Muscle layer of duodenum (tissue), 2 donors: ENCODE data around the gene INPP4A.

Experiments
- H3K27ac ChIP-seq: one replicate; pipeline ENCODE4 v1.7.0; 2013; ENCODE audit warnings: mild to moderate bottlenecking, low read length
- H3K27me3 ChIP-seq: one replicate; pipeline ENCODE4 v1.7.0; 2013; ENCODE audit warnings: low read depth, mild to moderate bottlenecking, control low read depth, low read length
- H3K36me3 ChIP-seq, 2 donors: one replicate each; pipeline ENCODE4 v1.7.0; 2013; ENCODE audit warnings: low read length in 2 of 2, control low read depth in 1 of 2, mild to moderate bottlenecking in 1 of 2; ENCODE audit not compliant: insufficient read depth in 2 of 2, control insufficient read depth in 1 of 2
- H3K4me1 ChIP-seq, 2 donors: one replicate each; pipeline ENCODE4 v1.7.0; 2013; ENCODE audit warnings: low read length in 2 of 2, mild to moderate bottlenecking in 2 of 2, control low read depth in 1 of 2, moderate library complexity in 1 of 2; ENCODE audit not compliant: insufficient read depth in 2 of 2, control insufficient read depth in 1 of 2
- H3K4me3 ChIP-seq, 2 donors: one replicate each; pipeline ENCODE4 v1.7.0; 2013; ENCODE audit warnings: low read length in 2 of 2, low read depth in 1 of 2, mild to moderate bottlenecking in 1 of 2
- H3K9me3 ChIP-seq, 2 donors: one replicate each; pipeline ENCODE4 v1.7.0; 2013; ENCODE audit warnings: low read length in 2 of 2, control low read depth in 1 of 2, mild to moderate bottlenecking in 1 of 2; ENCODE audit not compliant: control insufficient read depth in 1 of 2
- donor health status: healthy.

Gene INPP4A

DNA sequence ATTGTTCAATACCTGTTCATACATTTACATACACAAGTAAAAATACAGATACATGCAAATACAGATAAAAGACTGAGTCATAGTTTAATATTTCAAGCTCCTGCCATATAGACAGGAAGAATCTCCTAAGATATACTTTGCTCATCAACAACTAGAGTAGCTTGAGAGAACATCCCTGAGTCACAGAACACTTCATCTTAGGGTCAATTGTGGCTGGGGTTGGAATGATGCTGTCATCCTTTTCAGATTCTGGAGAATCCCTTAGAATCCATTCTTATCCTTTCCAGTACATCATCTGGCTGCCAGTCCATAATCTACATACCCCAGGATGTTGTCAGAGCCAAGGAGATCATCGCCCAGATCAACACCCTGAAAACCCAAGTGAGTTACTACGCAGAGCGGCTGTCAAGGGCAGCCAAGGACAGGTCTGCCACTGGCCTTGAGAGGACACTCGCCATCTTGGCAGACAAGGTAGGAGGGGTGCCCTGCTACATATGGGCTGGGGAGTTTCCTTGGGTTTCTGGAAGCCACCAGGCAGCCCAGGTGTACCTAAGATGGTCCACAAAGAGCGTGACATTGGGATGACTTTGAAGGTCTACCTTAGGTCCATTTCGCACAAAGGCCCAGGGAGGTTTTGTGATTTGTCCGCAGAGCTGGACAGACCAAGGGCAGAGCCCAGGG lies 108.0 kb downstream of the INPP4A start:
- Histone ChIP-seq H3K9me3 (no peaks in the 10 kb centered on the region), H3K36me3 (peaks cover 45 to 75% of the 10 kb centered on the region in 2 donors), H3K27ac (no peak overlapping the region), H3K4me3 (no peak overlapping the region), H3K27me3 (no peaks in the 10 kb centered on the region), H3K4me1 (no peaks in the 10 kb centered on the region)

DNA sequence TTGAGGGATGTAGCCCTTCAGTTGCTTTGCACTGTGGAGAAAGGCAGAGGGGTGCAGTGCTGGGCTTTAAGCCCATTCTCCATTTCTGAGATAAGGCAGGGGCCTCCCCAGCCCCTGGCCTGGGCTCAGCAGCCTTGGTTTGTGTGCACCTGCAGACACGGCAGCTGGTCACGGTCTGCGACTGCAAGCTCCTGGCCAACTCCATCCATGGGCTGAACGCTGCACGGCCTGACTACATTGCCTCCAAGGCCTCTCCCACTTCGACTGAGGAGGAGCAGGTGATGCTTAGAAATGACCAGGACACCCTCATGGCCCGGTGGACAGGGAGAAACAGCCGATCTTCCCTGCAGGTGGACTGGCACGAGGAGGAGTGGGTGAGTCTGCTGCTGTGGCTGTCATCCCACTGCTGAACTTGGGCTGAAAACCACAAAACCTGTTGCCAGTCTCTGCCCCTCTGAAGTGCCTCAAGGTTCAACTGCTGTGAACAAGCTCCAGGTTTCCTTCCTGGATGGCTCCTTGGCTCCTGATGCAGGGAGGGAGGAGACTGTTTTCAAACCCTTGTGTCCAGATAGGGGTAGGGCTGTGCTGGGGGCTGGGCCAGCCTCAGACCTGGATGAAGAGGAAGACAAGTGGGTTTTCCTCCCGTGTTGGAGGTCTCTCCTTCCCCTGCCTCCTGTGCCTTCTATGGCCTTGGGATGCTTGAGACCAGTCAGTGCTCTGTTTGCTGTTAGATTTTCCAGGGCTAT lies 109.6 kb downstream of the INPP4A start:
- no peak overlapping the region for H3K27ac ChIP-seq
- H3K9me3 ChIP-seq, result no peaks in the 10 kb centered on the region
- no peak overlapping the region for H3K4me3 ChIP-seq
- peaks cover 41 to 67% of the 10 kb centered on the region in 2 donors for H3K36me3 ChIP-seq
- H3K4me1 ChIP-seq, result peaks cover 0 to 7% of the 10 kb centered on the region in 2 donors
- no peaks in the 10 kb centered on the region for H3K27me3 ChIP-seq

DNA sequence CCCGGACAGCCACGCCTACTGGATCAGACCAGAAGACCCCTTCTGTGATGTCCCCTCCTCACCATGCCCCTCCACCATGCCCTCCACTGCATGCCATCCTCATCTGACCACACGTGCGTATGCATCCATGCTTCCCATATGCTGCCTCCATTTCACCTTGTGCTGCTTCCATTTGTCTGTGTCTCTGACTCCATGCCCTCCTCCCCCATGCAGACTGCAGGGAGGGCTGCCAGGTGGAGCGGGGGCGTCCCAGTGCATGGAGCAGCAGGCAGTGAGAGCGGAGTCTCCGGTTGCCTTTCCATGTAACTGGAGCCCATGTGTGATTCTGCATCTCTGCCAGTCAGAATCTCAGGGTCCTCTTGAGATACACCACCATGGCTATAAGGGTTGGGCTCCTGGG lies 111.0 kb downstream of the INPP4A start:
- Histone ChIP-seq H3K27ac (no peak overlapping the region), H3K4me3 (no peak overlapping the region), H3K36me3 (peaks cover 39 to 54% of the 10 kb centered on the region in 2 donors), H3K4me1 (peaks cover 0 to 19% of the 10 kb centered on the region in 2 donors), H3K27me3 (no peaks in the 10 kb centered on the region), H3K9me3 (no peaks in the 10 kb centered on the region)

DNA sequence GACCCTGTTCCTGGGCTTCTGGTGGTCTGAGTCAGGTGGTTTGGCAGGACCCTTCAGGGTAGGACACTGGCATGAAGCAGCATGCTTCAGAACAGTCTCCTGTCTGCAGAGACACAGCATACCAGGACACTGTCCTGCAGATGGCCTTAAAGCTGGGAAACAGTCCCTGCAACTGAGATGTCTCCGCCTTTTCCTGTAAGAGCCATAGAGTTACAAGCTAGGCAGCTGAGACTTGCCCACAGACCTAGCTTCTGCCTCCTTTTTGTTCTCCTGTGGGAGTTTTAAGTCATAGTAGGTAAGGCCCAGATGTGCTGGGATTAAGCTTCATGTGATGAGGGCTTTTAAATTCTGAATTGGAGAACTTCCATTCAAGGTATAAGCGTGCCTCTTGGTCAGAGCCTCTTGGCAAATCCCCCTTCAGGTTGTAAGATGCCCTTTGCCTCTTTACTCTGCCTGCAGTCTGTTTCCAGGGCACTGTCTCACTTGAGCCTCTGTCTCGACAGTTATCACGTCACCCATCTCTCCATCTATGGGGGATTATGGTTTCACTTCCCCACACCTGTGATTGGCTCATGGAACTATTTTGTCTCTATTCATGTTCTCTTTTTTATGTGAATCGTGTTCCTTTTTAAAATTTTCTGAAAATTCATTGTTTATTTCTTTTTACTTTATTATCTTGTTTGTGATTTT lies 111.8 kb downstream of the INPP4A start:
- peaks cover 39 to 51% of the 10 kb centered on the region in 2 donors for H3K36me3 ChIP-seq
- no peak overlapping the region for H3K27ac ChIP-seq
- peaks cover 0 to 27% of the 10 kb centered on the region in 2 donors for H3K4me1 ChIP-seq

DNA sequence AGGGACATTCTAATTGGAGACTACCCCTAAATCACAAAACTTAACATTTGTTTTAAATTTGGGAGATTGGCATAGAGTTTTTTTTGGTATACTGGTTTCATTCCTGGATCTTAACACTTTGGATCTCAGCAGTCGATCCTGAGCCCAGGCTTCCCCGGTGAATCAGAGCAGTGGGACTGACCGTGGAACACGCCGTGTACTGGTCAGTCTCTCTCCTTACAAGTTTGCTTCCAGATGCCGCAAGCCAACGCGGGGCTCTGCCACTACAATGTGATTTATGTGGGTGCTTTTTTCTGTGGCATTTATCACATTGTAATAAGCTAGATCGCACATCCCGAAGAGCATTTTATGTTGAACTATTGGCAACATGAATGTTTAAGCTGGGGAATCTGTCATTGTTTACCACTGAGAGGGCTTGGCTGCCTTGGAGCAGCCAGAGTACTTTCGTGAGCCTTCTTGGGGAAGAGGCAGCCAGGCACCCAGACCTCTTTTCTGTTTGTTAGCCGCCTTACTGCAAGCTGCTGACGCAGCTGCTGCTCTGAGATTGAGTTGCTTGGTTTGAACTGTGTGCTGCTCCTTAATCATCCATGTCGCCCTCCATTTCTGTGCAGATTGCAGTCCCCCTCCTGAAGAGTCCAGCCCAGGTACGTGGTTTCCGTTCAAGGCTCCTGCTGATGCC lies 114.3 kb downstream of the INPP4A start:
- no peaks in the 10 kb centered on the region for H3K9me3 ChIP-seq
- H3K27ac ChIP-seq, result peak overlapping the region; percentile 57
- H3K27me3 ChIP-seq, result no peaks in the 10 kb centered on the region
- H3K4me1 ChIP-seq, result peaks cover 0 to 36% of the 10 kb centered on the region in 2 donors
- no peak overlapping the region for H3K4me3 ChIP-seq
- H3K36me3 ChIP-seq, result peaks cover 25 to 42% of the 10 kb centered on the region in 2 donors

More for the DNA sequence above, 111.8 kb downstream of the INPP4A start:
- Histone ChIP-seq H3K27me3 (no peaks in the 10 kb centered on the region), H3K9me3 (no peaks in the 10 kb centered on the region), H3K4me3 (no peak overlapping the region)

DNA sequence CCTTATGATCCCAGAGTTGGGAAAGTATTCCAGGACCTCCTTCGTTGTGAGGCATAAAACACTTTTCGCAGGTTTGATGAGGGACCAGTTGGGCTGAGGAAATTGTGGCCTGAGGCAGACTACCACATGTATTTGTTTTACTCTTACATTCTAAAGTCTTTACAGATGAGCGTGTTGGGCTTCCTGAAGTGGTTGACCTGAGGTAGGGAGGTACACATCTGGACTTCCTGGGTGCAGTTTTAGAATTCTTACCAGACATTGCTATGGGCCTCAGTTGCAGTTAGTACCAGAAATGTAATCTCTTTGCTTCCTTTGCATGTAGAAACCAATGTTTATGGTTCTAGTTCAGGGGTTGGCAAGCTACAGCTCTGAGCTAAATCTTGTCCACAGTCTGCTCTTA lies 114.9 kb downstream of the INPP4A start:
- Histone ChIP-seq H3K4me3 (no peak overlapping the region), H3K4me1 (peaks cover 0 to 36% of the 10 kb centered on the region in 2 donors), H3K9me3 (no peaks in the 10 kb centered on the region), H3K36me3 (peaks cover 19 to 42% of the 10 kb centered on the region in 2 donors), H3K27ac (peak overlapping the region; percentile 21), H3K27me3 (no peaks in the 10 kb centered on the region)

DNA sequence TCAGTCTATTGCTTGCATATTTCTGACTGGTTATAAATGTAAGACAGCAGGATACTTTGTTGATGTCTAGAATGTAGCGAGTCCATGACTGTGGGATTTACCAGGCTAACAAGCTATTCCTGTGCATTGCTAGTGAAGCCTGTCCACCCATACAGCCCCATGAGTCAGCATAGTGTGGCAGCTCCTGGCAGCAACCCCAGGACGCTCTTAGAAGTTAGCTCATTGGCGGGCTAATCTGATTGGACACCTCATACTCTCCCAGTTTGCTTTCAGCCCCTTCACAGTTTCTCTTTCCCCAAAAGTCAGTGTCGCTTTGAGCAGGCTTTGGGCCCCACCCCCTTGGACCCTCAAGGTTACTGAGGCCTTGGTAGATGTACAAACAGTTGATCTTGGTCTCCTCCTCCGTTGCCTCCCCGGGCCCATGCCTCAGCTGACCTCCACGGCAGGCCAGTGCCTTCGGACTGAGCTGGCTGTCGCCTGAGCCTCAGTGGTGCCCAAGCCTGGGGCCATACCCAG lies 115.7 kb downstream of the INPP4A start:
- Histone ChIP-seq H3K4me1 (peaks cover 0 to 36% of the 10 kb centered on the region in 2 donors), H3K27ac (peak overlapping the region; percentile 48), H3K27me3 (no peaks in the 10 kb centered on the region), H3K9me3 (no peaks in the 10 kb centered on the region), H3K4me3 (peak overlapping the region in 1 of 2 donors; percentile 23), H3K36me3 (peaks cover 17 to 42% of the 10 kb centered on the region in 2 donors)

DNA sequence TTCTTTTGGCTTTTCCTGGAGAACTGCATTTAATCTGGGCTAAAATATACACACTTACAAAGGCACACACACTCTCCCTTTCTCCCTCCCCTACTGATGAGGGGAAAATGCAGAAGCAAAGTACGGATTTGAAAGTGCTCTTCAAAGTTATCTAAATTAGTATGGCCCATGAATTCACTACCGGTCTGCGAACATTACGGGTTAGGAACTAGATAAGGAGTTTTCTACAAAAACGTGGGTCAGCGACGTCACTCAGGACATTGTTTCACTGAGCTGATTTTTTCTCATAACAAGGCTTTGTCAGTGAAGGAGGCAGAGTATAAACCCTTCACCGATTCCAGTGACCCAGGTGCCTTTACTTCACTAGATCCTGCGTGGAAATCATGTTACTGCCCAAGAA lies 116.4 kb downstream of the INPP4A start:
- Histone ChIP-seq H3K27ac (peak overlapping the region; percentile 48), H3K4me1 (peaks cover 0 to 36% of the 10 kb centered on the region in 2 donors), H3K36me3 (peaks cover 16 to 42% of the 10 kb centered on the region in 2 donors), H3K9me3 (no peaks in the 10 kb centered on the region), H3K4me3 (peak overlapping the region in 1 of 2 donors; percentile 23), H3K27me3 (no peaks in the 10 kb centered on the region)

DNA sequence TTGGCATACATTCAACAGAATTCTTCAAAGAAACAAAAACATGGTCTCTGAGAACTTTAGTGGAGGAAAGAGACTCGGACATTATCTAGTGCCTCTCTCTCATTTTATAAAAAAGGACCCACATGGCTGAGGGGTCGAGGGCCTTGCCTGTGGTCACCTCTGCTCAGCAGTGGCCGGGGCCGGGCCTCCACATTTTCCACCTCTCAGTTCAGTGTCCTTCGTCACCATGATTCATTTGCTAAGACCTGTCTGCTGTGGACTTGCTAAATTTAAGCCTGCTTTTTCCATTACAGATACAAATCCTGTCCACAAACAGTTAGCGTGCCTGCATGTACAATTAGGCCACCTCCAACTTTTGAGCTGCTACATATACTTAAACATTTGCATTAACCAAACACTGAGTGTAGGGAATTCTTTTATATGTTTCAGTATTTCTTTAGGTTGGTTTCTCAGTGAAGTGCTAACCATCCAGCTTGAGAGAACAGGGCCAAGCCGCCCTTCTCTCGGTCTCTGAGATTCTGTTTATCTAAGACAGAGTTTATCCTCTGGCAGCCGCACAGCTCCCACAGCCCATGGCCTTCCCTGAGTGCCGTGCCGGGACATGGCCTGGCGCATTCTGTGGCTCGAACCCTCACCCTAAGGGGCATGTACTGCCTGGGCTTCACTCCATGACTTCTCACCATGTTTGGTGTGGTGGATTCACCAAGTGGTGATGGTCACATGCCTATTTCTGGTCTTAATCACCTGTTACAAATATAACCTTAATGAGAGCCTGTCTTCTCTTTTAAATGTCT lies 117.4 kb downstream of the INPP4A start:
- Histone ChIP-seq H3K4me1 (peaks cover 0 to 36% of the 10 kb centered on the region in 2 donors), H3K4me3 (peak overlapping the region in 1 of 2 donors; percentile 15), H3K27me3 (no peaks in the 10 kb centered on the region), H3K27ac (peak overlapping the region; percentile 43), H3K36me3 (peaks cover 24 to 45% of the 10 kb centered on the region in 2 donors), H3K9me3 (no peaks in the 10 kb centered on the region)

DNA sequence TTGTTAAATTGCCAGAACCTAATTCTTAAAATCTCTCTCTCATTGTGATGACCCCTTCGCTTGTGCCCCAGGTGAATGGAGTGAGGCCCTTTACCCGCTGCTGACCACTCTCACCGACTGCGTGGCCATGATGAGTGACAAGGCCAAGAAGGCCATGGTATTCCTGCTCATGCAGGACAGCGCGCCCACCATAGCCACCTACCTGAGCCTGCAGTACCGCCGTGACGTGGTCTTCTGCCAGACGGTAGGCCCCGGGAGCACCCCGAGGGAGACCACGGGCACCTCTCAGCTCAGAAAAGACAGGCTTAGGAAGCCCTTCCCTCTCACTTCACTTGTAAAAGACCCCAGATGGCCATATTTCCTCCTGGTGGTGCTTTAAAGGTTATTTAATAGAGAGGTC lies 118.7 kb downstream of the INPP4A start:
- H3K9me3 ChIP-seq, result no peaks in the 10 kb centered on the region
- no peak overlapping the region for H3K27ac ChIP-seq
- no peak overlapping the region for H3K4me3 ChIP-seq
- peaks cover 0 to 36% of the 10 kb centered on the region in 2 donors for H3K4me1 ChIP-seq
- no peaks in the 10 kb centered on the region for H3K27me3 ChIP-seq
- peaks cover 35 to 51% of the 10 kb centered on the region in 2 donors for H3K36me3 ChIP-seq
